ENCODE data around the gene SORBS2. TPM values are rescaled to one million over a fixed set of nuclear protein-coding genes. Genes with fewer than 3 reads are reported as not detected.

The SORBS2 gene
- total and polyA plus RNA-seq, 8 donors = 24.2 to 50.8 (median 35.5) TPM

DNA sequence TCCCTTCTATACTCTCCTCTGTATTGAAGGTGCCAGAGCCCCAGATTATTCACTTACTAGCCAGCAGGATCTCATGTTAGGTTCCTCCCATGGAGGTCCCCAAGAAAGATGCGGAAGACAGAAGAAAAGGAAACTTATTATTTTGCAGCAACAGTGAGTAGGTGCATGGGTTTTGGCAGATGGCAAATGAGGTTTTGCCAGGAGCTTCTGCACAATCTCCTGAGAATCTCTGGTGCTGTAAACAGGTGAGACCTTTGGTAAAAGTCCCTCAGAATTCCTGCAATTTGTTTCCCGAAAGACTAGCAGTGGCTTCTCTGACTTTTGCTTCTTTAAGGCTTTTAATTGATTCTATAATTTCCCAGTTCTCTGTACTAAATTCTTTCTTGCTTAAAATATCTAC lies 29.5 kb upstream of the SORBS2 start:
- Histone ChIP-seq H3K9me3 (no peaks in the 10 kb centered on the region), H3K27me3 (no peaks in the 10 kb centered on the region), H3K4me3 (no peak overlapping the region), H3K27ac (no peak overlapping the region), H3K36me3 (no peaks in the 10 kb centered on the region), H3K4me1 (peaks cover 4 to 15% of the 10 kb centered on the region in 2 donors)
- ATAC-seq = no peak
- DNase-seq = no peak
- intact Hi-C loops (cut with DNase I) = no loop called here
- TF ChIP-seq, protein P1, sequence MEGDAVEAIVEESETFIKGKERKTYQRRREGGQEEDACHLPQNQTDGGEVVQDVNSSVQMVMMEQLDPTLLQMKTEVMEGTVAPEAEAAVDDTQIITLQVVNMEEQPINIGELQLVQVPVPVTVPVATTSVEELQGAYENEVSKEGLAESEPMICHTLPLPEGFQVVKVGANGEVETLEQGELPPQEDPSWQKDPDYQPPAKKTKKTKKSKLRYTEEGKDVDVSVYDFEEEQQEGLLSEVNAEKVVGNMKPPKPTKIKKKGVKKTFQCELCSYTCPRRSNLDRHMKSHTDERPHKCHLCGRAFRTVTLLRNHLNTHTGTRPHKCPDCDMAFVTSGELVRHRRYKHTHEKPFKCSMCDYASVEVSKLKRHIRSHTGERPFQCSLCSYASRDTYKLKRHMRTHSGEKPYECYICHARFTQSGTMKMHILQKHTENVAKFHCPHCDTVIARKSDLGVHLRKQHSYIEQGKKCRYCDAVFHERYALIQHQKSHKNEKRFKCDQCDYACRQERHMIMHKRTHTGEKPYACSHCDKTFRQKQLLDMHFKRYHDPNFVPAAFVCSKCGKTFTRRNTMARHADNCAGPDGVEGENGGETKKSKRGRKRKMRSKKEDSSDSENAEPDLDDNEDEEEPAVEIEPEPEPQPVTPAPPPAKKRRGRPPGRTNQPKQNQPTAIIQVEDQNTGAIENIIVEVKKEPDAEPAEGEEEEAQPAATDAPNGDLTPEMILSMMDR (IDR thresholded peaks at IDR 0.05) = no peak

DNA sequence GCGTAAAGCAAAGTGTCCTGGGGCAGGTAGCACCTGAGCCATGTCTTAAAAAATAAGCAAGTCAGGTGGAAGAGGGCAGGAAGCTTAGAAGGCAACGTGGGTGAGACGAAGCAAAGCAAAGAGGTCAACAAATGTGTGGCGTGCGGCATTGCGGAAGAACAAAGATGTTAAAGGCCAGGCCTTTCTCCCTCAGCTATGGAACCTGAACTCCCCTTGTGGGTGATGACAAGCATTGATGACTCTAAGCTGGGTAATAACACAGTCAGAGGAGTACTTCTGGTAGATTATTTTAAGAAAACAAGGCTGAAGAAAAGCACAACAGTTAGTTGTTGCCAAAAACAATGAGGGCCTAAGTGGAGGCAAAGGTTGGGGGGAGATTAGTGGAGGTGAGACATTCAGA lies 29.0 kb upstream of the SORBS2 start:
- ATAC-seq (no peak), DNase-seq (no peak)
- Histone ChIP-seq H3K4me3 (no peak overlapping the region), H3K9me3 (no peaks in the 10 kb centered on the region), H3K27me3 (no peaks in the 10 kb centered on the region), H3K4me1 (peaks cover 4 to 15% of the 10 kb centered on the region in 2 donors), H3K36me3 (no peaks in the 10 kb centered on the region), H3K27ac (no peak overlapping the region)
- intact Hi-C loops (cut with DNase I) = no loop called here
- TF ChIP-seq, protein P1 (IDR thresholded peaks at IDR 0.05) = no peak

DNA sequence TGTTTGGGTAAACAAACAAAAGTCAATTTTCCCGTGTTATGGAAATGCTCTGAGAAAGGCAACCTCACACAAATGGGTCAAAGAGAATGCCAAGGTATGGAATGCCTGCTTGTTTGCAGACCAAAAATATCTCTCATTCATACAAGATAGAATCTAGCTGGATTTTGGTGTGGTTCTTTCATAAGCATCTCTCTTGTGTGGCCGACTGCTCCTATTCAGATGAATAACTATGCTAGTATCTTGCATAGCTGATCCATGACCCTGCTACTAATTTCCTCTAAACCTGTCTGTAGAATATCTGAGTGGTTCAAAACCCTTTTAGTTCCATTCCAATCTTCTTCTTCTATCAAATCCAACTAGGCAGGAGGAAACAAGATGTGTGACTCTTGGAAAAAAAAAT lies 28.2 kb upstream of the SORBS2 start:
- Histone ChIP-seq H3K4me3 (no peak overlapping the region), H3K27me3 (no peaks in the 10 kb centered on the region), H3K4me1 (peaks cover 4 to 15% of the 10 kb centered on the region in 2 donors), H3K36me3 (no peaks in the 10 kb centered on the region), H3K27ac (no peak overlapping the region), H3K9me3 (no peaks in the 10 kb centered on the region)
- TF ChIP-seq, protein P1 (IDR thresholded peaks at IDR 0.05) = no peak
- ATAC-seq = no peak
- intact Hi-C loops (cut with DNase I) = no loop called here
- no peak for DNase-seq

DNA sequence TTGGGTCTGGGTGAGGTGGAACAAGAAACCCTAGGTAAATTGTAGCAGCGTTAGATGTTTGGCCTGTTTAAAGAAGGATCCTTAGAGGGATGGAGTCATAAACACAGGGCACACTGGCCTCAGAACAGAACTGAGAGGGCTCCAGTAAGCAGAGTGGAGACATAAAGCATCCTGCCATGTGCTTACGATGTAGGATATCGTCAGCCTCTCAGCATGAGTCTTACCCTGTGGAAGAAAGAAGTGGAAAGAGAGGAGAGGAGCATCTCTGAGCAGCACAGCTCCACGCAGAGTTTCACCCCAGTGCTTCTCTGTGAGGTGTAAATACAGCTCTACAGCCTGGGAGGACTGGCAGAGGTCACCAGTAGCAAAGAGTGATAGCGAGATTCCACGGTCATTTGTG lies 27.8 kb upstream of the SORBS2 start:
- no peak for ATAC-seq

DNA sequence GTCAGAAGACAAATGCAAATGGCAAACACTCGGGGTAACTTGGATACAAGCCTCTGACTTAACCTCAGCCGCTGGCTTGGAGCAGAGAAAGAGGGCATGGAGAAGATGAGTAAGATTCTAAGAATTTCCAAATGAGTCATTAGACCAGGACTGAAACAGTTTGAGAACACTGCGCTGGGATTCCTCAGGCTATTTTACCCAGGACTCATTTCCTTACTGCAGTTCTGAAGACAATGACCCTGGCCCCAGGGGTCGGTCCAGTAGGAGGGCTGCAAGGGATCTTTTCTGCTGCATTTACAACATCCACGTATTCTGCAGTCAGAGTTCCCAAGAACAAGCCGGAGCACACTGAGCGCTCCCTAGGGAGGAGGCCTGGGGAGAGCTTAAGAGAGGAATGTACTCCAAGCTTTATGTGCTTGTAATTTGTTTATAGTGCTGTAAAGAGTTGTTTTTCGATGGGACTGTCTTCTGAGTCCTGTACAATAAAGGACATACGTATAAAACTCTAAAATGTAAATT lies 27.3 kb upstream of the SORBS2 start:
- Histone ChIP-seq H3K27ac (peak overlapping the region; percentile 27 to 66), H3K4me3 (no peak overlapping the region), H3K9me3 (no peaks in the 10 kb centered on the region), H3K27me3 (no peaks in the 10 kb centered on the region), H3K4me1 (peaks cover 4 to 15% of the 10 kb centered on the region in 2 donors), H3K36me3 (no peaks in the 10 kb centered on the region)
- TF ChIP-seq, protein P1 (IDR thresholded peaks at IDR 0.05) = no peak
- intact Hi-C loops (cut with DNase I) = no loop called here
- peak in 2 of 4 donors; percentile 7 to 41 for DNase-seq
- ATAC-seq = peak; percentile 86

More for the DNA sequence above, 27.8 kb upstream of the SORBS2 start:
- no peak for DNase-seq
- H3K4me1 ChIP-seq = peaks cover 4 to 15% of the 10 kb centered on the region in 2 donors
- H3K27me3 ChIP-seq = no peaks in the 10 kb centered on the region
- peak overlapping the region; percentile 27 to 66 for H3K27ac ChIP-seq
- TF ChIP-seq, protein P1 (IDR thresholded peaks at IDR 0.05) = no peak
- no peaks in the 10 kb centered on the region for H3K9me3 ChIP-seq
- intact Hi-C loops (cut with DNase I) = no loop called here
- H3K4me3 ChIP-seq = no peak overlapping the region
- H3K36me3 ChIP-seq = no peaks in the 10 kb centered on the region
